Neural cell (in vitro differentiated cells): ENCODE results near the gene TSC22D3.

Source experiments
- EP300 ChIP-seq: fragments of 450-650 bp; conservative IDR thresholded peaks from 2 replicates; pipeline ENCODE4 v1.6.1; 2014; ENCODE audit warnings: antibody characterized with exemption, mild to moderate bottlenecking, moderate library complexity; ENCODE audit not compliant: poor library complexity, severe bottlenecking
- EZH2 ChIP-seq: fragments of 200-600, 300-800 bp; shearing (Covaris generic), sonication (generic); IDR thresholded peaks from 2 replicates; pipeline ENCODE4 v1.6.1; 2014; ENCODE audit warnings: antibody characterized with exemption, low read length, borderline replicate concordance, mild to moderate bottlenecking; ENCODE audit not compliant: insufficient read depth, poor library complexity, severe bottlenecking
- POLR2AphosphoS5 ChIP-seq: IDR thresholded peaks from 2 replicates; pipeline ENCODE4 v1.6.1; 2012
- RAD21 ChIP-seq: fragments of 450-650 bp; conservative IDR thresholded peaks from 2 replicates; pipeline ENCODE4 v1.6.1; 2014; ENCODE audit warnings: antibody characterized with exemption, mild to moderate bottlenecking, moderate library complexity
- REST ChIP-seq: IDR thresholded peaks from 2 replicates; pipeline ENCODE4 v1.6.1; 2012; ENCODE audit warnings: borderline replicate concordance
- SMC3 ChIP-seq: fragments of 450-650 bp; conservative IDR thresholded peaks from 2 replicates; pipeline ENCODE4 v1.6.1; 2014; ENCODE audit warnings: antibody characterized with exemption, mild to moderate bottlenecking, moderate library complexity; ENCODE audit not compliant: poor library complexity
- TAF1 ChIP-seq: IDR thresholded peaks from 2 replicates; pipeline ENCODE4 v1.6.1; 2012; ENCODE audit warnings: low read depth
- TF ChIP-seq, protein P1 (sequence below): fragments of 450-650 bp; IDR thresholded peaks from 2 replicates; pipeline ENCODE4 v1.5.1; 2014; ENCODE audit warnings: antibody characterized with exemption, mild to moderate bottlenecking, moderate library complexity; ENCODE audit not compliant: poor library complexity, severe bottlenecking

GRCh38 chrX:107758231-107758766, 17.3 kb downstream of the TSC22D3 start:
- no peak for TF ChIP-seq EP300
- TF ChIP-seq, protein P1, sequence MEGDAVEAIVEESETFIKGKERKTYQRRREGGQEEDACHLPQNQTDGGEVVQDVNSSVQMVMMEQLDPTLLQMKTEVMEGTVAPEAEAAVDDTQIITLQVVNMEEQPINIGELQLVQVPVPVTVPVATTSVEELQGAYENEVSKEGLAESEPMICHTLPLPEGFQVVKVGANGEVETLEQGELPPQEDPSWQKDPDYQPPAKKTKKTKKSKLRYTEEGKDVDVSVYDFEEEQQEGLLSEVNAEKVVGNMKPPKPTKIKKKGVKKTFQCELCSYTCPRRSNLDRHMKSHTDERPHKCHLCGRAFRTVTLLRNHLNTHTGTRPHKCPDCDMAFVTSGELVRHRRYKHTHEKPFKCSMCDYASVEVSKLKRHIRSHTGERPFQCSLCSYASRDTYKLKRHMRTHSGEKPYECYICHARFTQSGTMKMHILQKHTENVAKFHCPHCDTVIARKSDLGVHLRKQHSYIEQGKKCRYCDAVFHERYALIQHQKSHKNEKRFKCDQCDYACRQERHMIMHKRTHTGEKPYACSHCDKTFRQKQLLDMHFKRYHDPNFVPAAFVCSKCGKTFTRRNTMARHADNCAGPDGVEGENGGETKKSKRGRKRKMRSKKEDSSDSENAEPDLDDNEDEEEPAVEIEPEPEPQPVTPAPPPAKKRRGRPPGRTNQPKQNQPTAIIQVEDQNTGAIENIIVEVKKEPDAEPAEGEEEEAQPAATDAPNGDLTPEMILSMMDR: no peak
- TF ChIP-seq SMC3: no peak
- no peak for TF ChIP-seq TAF1
- TF ChIP-seq RAD21: no peak
- no peak for TF ChIP-seq POLR2AphosphoS5
- no peak for TF ChIP-seq EZH2
- no peak for TF ChIP-seq REST
